Activated T-helper 1 cell treated with anti-CD3 and anti-CD28 coated beads, Interleukin-12 subunit alpha, Interleukin-12 subunit beta, Interleukin-2, Interleukin-4 antibody, amounts not matched to agents 30 ng/mL and 10 ng/mL and 1 ng/mL, durations not matched to agents 14 hours and 24 hours and 36 hours (primary cell): ENCODE results near the gene CCL28. TPM values are rescaled to one million over a fixed set of nuclear protein-coding genes. Genes with fewer than 3 reads are reported as not detected.

Experiments used
- DNase-seq: peaks from one replicate; pipeline ENCODE4 v3.0.0; 2021; ENCODE audit warnings: low spot score
- H3K27ac Mint-ChIP-seq: one replicate; pipeline ENCODE4 v1.8.0; 2021; ENCODE audit warnings: mild to moderate bottlenecking, mixed read lengths
- H3K27me3 Mint-ChIP-seq: one replicate; pipeline ENCODE4 v1.8.0; 2022; ENCODE audit warnings: mild to moderate bottlenecking, moderate library complexity, mixed read lengths; ENCODE audit not compliant: insufficient read depth
- H3K36me3 Mint-ChIP-seq: one replicate; pipeline ENCODE4 v1.8.0; 2021; ENCODE audit warnings: low read depth, mixed read lengths
- H3K4me1 Mint-ChIP-seq: one replicate; pipeline ENCODE4 v1.8.0; 2021; ENCODE audit warnings: low read depth, mixed read lengths
- H3K4me3 Mint-ChIP-seq: one replicate; pipeline ENCODE4 v1.8.0; 2021; ENCODE audit warnings: mild to moderate bottlenecking, moderate library complexity, mixed read lengths
- H3K9me3 Mint-ChIP-seq: one replicate; pipeline ENCODE4 v1.8.0; 2021; ENCODE audit warnings: mixed read lengths
- intact Hi-C: fragments of 100-400 bp; cut with micrococcal nuclease; formaldehyde crosslinking; loops from one replicate; pipeline ENCODE4 v1.15.1; 2024
- total RNA-seq: library from RNA; stranded (reverse); gene quantifications from 2 replicates; pipeline ENCODE4 v1.2.3, GENCODE V29; 2022

Gene CCL28
- total RNA-seq, 1 donor from 2014 or later = 7.5 TPM

GRCh38 chr5:43363445-43364152 lies 48.6 kb downstream of the CCL28 start:
- no peaks in the 10 kb centered on the region for H3K36me3 Mint-ChIP-seq
- no peak overlapping the region for H3K4me3 Mint-ChIP-seq
- H3K4me1 Mint-ChIP-seq = peaks cover 5% of the 10 kb centered on the region
- H3K9me3 Mint-ChIP-seq = peaks cover 32% of the 10 kb centered on the region
- no peaks in the 10 kb centered on the region for H3K27me3 Mint-ChIP-seq
- H3K27ac Mint-ChIP-seq = no peak overlapping the region
- intact Hi-C loops = no loop called here
- no peak for DNase-seq

DNA sequence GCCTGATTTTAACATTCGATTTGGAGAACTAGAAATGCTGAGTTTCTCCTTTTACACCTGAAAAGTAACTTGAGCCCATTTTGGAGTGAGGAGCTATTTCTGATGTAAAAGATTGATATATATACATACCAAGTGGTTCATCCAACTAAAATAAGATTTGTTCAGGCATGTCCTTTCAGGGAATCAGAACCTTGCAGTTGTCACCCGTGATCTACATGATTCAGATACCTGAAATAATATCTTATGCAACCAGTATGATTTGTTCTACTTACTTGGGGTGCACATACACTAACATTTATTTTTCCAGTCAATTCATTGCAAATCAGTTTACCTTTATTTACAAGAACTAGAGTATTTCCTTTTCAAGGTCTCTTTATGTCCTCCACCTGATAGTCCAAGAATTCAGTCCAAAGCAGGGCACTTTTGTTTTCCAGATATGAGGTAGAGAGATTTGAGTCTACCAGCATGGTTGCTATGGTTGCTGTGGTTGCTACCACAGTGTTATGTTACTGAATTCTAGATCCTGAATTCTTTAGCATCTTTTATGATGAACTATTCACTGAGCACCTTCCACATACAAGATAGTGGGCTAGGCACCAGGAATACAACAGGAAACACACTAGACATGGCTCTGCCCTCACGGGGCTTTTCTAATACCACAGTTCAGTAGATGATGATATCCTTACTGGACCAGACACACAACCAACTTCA lies 49.3 kb downstream of the CCL28 start:
- Mint-ChIP-seq H3K36me3 (no peaks in the 10 kb centered on the region), H3K4me1 (peaks cover 5% of the 10 kb centered on the region), H3K4me3 (no peak overlapping the region), H3K9me3 (peaks cover 31% of the 10 kb centered on the region), H3K27ac (no peak overlapping the region), H3K27me3 (no peaks in the 10 kb centered on the region)
- intact Hi-C loops = no loop called here
- no peak for DNase-seq

GRCh38 chr5:43358726-43359125 lies 53.5 kb downstream of the CCL28 start:
- DNase-seq = no peak
- Mint-ChIP-seq H3K9me3 (peaks cover 23% of the 10 kb centered on the region), H3K27me3 (peaks cover 2% of the 10 kb centered on the region), H3K27ac (no peak overlapping the region), H3K36me3 (no peaks in the 10 kb centered on the region), H3K4me3 (no peak overlapping the region), H3K4me1 (no peaks in the 10 kb centered on the region)
- intact Hi-C loops = no loop called here

GRCh38 chr5:43358301-43358700 lies 53.9 kb downstream of the CCL28 start:
- Mint-ChIP-seq H3K9me3 (peaks cover 23% of the 10 kb centered on the region), H3K4me1 (no peaks in the 10 kb centered on the region), H3K27me3 (peaks cover 2% of the 10 kb centered on the region), H3K36me3 (no peaks in the 10 kb centered on the region), H3K27ac (no peak overlapping the region), H3K4me3 (no peak overlapping the region)
- no peak for DNase-seq
- intact Hi-C loops = no loop called here

DNA sequence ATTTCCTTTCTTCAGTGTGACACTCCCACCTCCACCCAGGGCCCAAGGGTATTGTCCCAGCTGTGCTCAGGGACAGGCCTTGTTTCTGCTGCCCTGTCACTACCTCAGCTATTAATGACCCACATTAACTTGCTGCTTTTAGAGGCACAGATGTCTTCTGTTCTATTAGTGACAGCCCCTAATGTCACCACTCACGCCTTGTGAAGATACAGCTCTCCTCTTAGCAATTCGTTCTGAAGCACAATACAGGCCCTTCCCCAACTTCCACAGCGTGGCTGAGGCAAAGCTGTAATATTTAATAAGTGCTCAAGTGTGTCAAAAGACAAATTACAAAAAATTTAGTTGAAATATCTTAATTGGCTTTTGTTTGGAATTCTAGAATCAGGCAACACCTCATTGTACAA lies 54.3 kb downstream of the CCL28 start:
- peaks cover 23% of the 10 kb centered on the region for H3K9me3 Mint-ChIP-seq
- H3K36me3 Mint-ChIP-seq = no peaks in the 10 kb centered on the region
- intact Hi-C loops = no loop called here
- H3K4me1 Mint-ChIP-seq = no peaks in the 10 kb centered on the region
- H3K27me3 Mint-ChIP-seq = peaks cover 2% of the 10 kb centered on the region
- H3K4me3 Mint-ChIP-seq = no peak overlapping the region
- no peak for DNase-seq
- H3K27ac Mint-ChIP-seq = no peak overlapping the region

GRCh38 chr5:43357067-43357466 lies 55.1 kb downstream of the CCL28 start:
- Mint-ChIP-seq H3K4me3 (no peak overlapping the region), H3K9me3 (peaks cover 23% of the 10 kb centered on the region), H3K27me3 (peaks cover 2% of the 10 kb centered on the region), H3K4me1 (no peaks in the 10 kb centered on the region), H3K36me3 (no peaks in the 10 kb centered on the region), H3K27ac (no peak overlapping the region)
- DNase-seq = no peak
- intact Hi-C loops = no loop called here

DNA sequence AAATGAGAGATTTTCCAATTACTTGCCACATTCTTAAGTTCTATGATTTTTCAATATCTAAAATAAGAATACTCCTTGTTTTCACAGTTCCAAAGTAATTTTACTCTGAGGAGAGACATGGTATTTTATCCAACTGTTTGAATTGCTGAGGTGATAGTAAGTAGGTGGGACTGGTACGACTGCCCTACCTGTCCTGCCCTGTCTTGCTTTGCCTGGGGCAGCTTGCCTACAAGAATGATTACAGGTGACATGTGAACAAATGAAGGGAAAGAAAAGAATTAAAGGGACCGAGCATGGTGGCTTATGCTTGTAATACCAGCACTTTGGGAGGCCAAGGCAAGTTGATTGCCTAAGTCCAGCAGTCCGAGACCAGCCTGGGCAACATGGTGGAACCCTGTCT lies 57.4 kb downstream of the CCL28 start:
- H3K9me3 Mint-ChIP-seq = peaks cover 10% of the 10 kb centered on the region
- peaks cover 2% of the 10 kb centered on the region for H3K27me3 Mint-ChIP-seq
- no peak overlapping the region for H3K4me3 Mint-ChIP-seq
- H3K4me1 Mint-ChIP-seq = no peaks in the 10 kb centered on the region
- DNase-seq = no peak
- no peaks in the 10 kb centered on the region for H3K36me3 Mint-ChIP-seq
- H3K27ac Mint-ChIP-seq = no peak overlapping the region
- intact Hi-C loops = no loop called here

DNA sequence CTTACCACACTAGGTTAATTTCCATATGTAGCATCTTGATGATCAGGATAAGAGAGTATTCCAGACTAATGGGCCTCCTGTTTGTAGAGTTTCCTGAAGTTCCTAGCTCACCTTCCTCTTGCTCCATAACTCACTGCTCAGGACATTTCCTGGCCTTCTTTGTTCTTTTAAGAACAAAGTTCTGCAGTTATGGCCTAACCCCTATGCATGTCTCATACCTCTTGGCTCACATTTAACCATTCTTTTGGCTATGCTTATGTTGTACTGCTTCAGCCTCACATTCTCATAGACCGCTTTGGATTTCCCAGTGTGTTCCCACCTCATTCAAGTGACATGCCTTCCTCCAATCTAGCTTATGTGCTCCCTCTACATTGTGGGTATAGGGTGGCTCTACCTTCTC lies 58.5 kb downstream of the CCL28 start:
- DNase-seq = no peak
- intact Hi-C loops = no loop called here
- no peaks in the 10 kb centered on the region for H3K4me1 Mint-ChIP-seq
- H3K27me3 Mint-ChIP-seq = peaks cover 2% of the 10 kb centered on the region
- no peaks in the 10 kb centered on the region for H3K9me3 Mint-ChIP-seq
- no peaks in the 10 kb centered on the region for H3K36me3 Mint-ChIP-seq
- H3K4me3 Mint-ChIP-seq = no peak overlapping the region
- H3K27ac Mint-ChIP-seq = no peak overlapping the region

DNA sequence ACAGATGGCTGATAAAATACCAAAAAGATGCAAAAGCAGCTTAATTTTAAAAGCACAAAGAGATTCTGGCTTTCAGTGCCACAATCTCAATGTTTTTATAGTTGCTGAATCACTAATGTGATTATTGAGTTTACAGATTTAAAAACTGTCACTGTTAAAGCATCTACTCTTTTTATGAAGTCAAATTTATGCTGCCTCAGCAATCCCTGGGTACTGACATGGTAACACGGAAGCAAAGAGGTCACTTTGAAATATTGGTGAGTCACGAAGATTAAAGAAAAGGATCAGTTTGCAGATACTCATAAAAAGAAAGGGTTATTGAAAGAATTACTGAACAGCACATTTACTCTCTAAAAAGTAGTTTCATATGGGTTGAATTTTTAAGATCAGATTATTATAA lies 59.3 kb downstream of the CCL28 start:
- intact Hi-C loops = no loop called here
- H3K36me3 Mint-ChIP-seq = no peaks in the 10 kb centered on the region
- H3K27me3 Mint-ChIP-seq = peaks cover 4% of the 10 kb centered on the region
- no peaks in the 10 kb centered on the region for H3K9me3 Mint-ChIP-seq
- no peak overlapping the region for H3K27ac Mint-ChIP-seq
- DNase-seq = no peak
- H3K4me1 Mint-ChIP-seq = no peaks in the 10 kb centered on the region
- no peak overlapping the region for H3K4me3 Mint-ChIP-seq

- intact Hi-C loops = no loop called here
- DNase-seq = no peak
- Mint-ChIP-seq H3K4me1 (no peaks in the 10 kb centered on the region), H3K4me3 (no peak overlapping the region), H3K36me3 (no peaks in the 10 kb centered on the region), H3K9me3 (no peaks in the 10 kb centered on the region), H3K27ac (no peak overlapping the region), H3K27me3 (peaks cover 4% of the 10 kb centered on the region)
Measured at GRCh38 chr5:43352131-43352530, 60.1 kb downstream of the CCL28 start.

DNA sequence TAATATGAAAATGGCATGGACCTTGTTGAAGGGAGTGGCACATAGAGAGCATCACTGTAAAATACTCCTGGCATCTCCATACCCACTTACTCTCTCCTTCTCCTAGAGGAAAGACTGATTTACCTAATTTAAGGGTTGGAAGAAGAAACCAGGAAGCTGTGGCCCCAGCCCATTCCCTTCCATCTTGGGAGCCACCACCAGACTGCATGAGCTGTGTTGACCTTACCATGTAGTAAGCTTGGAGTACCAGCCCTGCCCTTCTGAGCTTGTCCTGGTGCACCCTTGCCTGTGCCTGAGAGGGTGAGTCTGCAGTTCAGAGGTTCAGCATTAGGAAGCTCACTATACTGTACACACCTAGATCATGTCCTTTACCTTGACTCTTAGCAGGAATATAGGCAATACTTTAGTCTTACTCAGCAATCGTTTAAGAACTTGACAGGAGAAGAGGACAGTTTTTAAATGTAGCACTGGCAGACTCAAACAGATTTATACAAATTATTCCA lies 63.3 kb downstream of the CCL28 start:
- Mint-ChIP-seq H3K4me3 (no peak overlapping the region), H3K27me3 (peaks cover 4% of the 10 kb centered on the region), H3K4me1 (no peaks in the 10 kb centered on the region), H3K27ac (no peak overlapping the region), H3K9me3 (peaks cover under 1% of the 10 kb centered on the region), H3K36me3 (no peaks in the 10 kb centered on the region)
- intact Hi-C loops = no loop called here
- no peak for DNase-seq

- H3K9me3 Mint-ChIP-seq = peaks cover 5% of the 10 kb centered on the region
- H3K4me3 Mint-ChIP-seq = no peak overlapping the region
- H3K4me1 Mint-ChIP-seq = no peaks in the 10 kb centered on the region
- DNase-seq = no peak
- H3K36me3 Mint-ChIP-seq = no peaks in the 10 kb centered on the region
- no peak overlapping the region for H3K27ac Mint-ChIP-seq
- H3K27me3 Mint-ChIP-seq = peaks cover 9% of the 10 kb centered on the region
- intact Hi-C loops = no loop called here
Measured at GRCh38 chr5:43348207-43348606, 64.0 kb downstream of the CCL28 start.

- intact Hi-C loops = no loop called here
- H3K27me3 Mint-ChIP-seq = peaks cover 6% of the 10 kb centered on the region
- peaks cover 8% of the 10 kb centered on the region for H3K4me1 Mint-ChIP-seq
- H3K36me3 Mint-ChIP-seq = peaks cover 7% of the 10 kb centered on the region
- DNase-seq = no peak
- peak overlapping the region; percentile 45 for H3K27ac Mint-ChIP-seq
- H3K4me3 Mint-ChIP-seq = no peak overlapping the region
- H3K9me3 Mint-ChIP-seq = peaks cover 38% of the 10 kb centered on the region
Measured at GRCh38 chr5:43338862-43339261, 73.3 kb downstream of the CCL28 start.
